HG03354 (cell line): Measurements from ENCODE around the gene FAM210A.

ENCODE experiments used
- ATAC-seq: cut with Tn5 transposase; IDR thresholded peaks from one replicate; pipeline ENCODE4 v1.9.1; 2021; ENCODE audit warnings: mild to moderate bottlenecking; ENCODE audit not compliant: unreplicated experiment, poor library complexity, severe bottlenecking

The FAM210A gene

DNA sequence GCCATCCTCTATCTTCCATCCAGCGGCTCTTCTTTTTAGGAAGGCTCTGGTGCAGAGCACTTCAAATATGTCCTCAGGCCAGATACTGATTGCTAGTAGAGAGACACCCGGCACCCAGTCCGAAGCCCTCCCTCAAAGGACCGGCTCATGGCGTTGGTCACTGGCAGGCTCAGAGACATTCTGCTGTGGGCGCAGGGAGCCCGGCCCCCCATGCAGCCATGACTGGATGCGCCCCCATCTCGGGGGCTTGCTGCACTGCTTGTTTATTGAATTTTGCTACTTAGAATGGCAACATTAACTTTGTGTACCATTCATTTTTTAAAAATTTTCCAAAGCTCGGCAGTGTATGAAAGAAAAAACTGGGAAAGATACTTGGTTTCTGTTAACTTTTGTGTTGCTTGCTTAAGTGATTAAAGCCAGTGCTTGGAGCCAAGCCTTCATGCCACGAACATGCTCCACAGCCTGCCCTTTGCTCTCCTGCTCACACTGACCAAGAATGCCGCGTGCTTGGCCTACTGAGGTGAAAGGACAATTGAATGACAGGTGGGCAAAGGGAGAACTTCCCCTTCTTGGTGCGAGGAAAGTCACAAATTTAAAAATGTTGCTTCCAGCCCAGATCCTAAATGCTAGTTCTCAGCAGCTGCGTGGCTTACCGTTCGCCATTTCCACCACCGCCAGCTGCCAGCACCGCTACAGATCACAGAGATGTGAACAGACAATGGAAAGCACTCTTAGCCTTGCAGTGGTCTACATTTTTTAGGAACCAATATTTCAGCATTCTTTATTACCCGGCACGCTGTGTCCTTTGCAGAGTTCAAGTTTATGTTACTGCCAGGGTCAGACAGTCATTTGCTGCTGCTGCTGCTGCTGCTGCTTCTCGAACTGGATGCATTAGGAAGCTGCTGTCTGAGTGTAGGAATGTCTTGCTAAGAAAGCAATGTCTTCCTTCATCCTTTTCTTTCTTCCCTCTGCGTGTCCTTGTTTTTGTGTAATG lies 76.7 kb downstream of the FAM210A start:
- no peak for ATAC-seq

DNA sequence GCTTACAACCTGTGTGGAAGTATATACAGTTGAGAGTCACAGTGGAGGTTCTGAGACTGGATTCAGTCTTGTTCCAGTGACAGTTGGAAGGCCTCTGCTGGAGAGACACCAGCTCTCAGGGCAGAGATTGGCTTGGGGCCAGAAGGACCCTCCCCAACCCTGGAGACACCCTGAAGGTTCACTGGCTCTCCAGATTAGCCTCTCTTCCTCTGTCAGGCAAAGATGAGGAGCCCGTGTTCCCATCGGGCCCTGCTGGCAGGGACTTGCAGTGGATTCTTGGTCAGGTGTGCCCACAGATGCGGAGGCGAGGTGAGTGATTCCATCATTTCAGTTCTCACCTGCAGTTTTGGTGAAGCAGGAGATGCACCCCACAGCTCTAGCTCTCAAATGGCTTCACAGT lies 78.6 kb downstream of the FAM210A start:
- ATAC-seq = no peak

DNA sequence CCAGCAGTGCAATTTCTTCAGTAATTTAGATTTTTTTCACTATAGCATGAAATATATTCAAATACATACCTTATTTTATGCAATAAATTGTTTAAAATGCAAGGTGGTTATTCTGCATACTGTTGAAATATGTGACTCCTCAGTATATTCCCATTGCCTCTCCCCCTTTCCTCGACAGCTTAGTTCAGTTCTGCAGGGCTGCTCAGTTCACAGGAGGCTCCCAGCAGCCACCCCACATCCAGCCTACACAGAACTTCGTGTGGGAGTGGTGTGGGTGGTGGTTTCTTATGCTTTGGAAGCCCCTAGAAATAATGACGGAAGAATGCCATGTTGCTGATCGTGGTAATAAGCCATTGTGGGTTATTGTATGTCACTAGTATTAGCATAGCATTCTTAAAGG lies 79.7 kb downstream of the FAM210A start:
- ATAC-seq = no peak

DNA sequence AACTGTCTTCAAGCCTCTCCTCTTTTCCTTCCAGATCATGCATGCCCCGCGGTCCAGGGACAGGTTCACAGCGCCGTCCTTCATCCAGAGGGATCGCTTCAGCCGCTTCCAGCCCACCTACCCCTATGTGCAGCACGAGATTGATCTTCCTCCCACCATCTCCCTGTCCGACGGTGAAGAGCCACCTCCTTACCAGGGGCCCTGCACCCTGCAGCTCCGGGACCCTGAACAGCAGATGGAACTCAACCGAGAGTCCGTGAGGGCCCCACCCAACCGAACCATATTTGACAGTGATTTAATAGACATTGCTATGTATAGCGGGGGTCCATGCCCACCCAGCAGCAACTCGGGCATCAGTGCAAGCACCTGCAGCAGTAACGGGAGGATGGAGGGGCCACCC lies 81.3 kb downstream of the FAM210A start:
- ATAC-seq = no peak

DNA sequence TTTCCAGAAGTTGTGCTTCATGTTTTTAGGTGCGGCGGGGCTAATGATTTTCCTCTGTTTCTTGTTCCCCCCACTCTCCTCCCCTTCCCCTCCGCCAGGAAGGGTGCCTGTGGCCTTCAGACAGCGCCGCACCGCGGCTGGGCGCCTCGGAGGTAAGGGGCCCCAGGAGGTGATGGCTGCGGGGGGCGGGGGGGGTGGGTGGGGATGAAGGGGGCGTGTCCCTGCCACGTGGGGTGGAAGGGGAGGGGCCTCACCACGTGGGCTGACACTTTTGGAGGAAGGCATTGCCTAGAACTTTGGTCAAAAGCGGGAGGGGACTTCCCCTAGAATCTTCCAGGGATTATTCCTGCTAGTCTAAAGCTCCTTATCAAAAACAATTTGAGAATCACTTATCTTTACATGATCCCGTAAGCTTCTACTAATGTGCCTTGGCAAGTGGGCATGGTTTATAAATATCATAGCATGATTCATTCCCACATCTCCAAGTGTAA lies 83.1 kb downstream of the FAM210A start:
- no peak for ATAC-seq

DNA sequence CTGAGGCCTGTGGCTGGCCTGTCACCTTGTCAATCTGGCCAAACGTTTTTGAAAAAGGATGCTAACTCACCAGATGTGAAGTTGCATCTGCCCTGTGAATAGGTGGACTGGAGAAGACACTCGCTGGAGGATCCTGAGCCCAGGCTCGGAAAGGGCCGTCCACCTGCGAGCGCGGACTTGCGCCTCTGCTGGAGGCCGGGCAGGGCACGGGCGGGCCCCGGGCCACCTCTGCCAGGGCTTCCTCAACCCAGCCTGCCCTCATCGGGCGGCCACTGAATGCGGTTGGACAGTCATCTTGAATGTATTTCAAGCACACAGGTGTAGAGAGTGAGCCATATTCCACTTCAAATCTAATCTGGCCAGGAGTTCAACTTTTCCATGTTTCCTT lies 83.9 kb downstream of the FAM210A start:
- no peak for ATAC-seq

DNA sequence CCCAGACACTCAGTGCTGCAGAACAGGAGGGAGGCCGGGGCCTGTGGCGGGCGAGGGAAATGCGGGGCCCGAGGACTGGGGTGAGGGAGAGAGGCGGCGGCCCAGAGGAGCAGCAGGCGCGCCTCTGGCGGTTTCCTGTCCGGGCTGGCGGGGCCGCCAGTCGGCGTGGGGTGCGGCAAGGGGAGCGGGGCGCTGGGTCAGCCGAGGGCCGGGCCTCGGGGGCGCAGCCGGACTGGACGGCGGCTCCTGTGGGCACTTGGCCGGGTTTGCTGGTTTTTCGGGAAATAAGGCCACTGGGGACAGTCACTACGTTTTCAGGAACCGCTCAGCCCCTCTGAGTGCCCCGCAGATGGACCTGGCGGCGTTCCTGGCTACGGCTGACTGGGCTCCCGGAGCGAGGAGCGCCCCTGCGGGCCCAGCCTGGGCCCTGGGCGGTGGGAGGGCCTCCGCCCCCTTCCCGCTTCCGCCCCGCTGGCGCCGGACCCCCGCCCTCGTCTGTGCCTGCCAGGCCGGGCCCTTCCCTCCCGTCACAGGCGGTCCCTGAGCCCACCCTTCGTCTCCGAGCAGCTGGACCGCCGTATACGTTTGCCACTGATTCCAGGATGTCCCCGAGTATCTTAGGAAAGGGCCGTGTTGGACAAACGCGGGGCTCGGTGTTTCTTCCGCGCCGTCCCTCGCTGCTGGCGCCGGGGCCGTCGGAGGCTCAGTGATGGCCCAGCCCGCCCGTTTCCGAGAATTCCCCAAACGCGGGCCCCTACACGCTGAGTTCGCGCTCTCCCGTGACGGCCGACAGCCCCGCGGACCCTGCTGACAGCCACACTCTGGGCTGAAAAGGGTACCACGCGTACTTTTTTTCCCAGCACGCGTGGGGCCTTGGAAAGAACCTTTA lies 84.6 kb downstream of the FAM210A start:
- ATAC-seq = no peak

DNA sequence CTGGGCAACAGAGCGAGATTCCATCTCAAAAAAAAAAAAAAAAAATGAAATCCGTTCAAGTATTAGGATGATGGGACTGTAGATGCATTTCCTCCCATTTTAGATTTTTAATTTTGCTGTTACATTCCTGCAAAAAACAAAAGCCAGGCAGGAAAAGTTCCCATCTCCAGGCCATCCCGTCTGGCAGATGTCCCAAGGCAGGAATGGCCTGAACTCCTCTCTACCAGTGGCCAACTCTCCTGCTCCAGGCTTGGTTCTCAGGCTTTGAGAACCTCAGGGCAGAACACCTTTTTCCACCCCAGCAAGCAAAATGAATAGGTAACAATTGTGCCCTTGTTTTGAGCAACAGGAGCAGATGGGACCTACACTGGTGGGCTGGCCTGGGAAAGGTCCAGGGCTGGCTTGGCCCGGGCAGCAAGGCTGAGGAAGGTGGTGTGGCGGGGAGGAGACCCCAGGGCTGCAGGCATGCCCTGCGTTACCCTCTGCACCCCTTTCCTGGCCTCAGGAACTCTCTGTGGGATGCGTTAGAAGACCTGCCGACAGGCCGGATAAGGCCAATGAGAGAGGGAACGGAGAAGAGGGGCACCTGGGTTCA lies 86.0 kb downstream of the FAM210A start:
- no peak for ATAC-seq

DNA sequence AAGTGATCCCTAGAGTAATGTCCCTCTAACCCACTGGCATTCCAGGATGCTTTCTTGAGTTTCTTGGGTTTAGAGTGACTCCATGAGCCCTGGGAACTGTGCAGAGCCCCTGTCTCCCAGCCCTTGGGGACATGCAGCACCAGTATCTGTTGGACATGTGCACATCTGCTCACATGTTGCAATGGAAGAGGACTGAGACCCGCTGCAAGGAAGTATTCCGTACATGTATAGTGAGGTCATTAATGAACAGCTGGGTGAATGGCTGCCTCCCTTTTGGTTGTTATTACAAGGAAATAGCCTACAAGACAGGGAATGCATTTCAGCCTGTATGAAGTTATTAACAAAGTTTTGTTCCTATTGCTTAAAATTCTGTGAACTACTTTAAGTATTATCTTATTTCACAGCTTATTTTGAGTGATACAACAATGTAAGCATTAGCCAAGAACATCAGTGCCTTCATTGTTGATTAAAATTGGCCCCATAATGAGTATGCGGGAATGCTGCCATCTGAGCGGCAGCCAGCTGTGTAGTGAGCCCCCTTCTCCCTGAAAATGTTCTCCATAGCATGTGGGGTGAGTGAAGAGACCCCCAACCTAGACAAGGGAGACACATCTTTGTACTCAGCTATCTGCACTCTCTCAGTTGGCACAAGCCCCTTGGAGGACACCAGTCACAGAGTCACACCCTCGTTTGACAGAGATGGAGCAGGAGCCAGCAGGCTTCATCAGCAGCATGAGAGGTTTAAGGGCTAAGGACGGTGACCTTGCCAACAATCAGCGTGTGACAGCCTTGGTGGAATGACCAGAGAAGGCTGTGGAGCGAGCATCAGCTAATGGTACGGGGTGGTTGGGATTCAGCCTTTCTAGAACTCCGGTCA lies 87.4 kb downstream of the FAM210A start:
- no peak for ATAC-seq

DNA sequence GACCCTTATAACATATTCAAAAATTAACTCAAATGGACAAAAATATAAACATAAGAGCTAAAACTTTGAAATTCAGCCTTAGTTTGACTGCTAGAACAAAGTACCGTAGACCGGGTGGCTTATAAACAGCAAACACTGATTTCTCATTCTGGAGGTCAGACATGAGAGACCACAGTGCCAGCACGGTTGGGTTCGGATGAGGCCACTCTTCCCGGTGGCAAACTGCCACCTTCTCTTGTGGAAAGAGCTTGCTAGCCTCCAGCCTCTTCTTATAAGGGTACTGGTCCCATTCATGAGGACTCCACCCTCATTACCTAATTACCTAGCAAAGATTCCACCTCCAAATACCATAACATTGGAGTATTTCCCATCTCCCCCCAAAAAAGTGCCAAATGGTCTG lies 91.3 kb downstream of the FAM210A start:
- ATAC-seq = no peak

DNA sequence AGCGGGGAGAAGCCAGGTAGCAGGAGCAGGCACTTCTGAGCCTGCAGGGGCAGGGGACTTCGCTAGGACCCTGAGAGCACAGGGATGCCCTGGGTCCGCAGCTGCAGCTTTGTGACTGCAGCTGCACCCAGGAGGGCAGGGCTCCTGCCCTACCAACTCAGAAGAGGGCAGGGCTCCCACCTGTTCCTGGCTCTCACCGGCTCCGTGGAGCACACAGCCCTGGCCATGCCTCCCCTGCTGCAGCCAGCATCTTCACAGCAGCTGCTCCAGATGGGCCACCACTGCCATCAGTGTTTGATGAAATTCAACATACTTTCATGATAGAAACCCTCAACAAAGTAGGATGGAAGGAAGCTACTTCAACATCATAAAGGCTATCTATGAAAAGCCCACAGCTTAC lies 92.7 kb downstream of the FAM210A start:
- ATAC-seq = no peak

DNA sequence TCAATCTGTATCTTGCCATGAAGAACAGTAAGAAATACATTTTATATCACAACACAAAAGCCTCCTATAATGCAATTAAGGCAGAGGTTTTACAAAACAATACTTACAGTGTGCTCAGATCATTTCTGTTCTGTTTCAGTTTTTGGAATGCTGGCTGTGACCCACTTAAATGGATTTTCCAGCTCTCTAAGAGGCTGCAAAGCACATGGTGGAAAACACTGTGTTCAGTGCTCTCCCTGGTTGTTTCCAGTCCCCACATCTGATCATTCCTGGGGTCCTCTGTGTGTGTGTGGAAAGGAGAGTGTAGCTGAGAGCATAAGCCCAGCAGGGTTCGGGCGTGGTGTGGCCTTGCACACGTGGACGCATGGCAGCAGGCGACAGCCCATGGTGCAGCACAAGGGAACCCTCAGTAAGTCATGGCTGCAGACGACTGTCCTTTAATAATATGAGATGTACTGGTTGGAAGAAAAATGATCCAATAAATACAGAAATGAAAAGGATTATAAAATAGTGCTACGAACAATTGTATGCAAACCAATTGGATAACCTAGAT lies 95.6 kb downstream of the FAM210A start:
- no peak for ATAC-seq

DNA sequence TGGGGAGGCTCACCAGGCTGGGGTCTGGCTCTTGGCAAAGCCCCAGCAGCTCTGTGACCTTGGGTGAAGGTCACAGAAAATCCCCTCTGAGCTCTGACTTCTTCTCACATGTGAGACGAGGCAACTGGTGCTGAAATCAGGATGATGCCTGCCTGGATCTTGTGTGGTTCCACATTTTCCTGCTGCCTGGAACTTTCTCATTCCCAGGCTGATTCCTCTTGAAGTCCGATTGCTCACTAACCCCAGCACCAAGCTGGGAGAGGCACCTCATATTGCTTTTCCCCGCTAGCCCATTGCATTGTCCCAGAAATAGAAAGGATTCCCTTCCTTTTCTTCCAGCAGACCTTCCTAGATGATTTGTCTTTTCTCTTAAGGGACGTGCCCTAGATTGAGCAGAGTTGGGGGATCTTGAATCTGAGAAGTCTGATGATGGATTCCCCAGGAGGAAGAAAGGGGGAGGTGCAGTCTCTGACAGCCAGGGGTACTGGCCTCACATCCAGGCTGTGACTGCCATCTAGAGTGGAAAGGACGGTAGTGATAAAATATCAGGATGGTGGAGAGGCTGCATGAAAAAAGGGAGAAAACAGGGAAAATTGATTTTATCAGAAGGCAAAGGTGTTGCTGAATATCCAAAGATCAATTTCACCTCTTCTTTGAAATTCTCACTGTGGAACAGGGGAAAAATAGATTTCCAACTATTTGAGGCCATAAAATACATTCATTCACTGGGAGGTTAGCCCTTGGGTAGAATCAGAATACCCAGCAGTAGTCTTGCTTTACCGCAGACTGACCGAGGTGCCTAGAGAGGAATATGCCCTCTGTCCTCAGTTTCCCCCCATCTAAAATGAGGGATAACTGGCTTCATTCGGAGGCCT lies 96.3 kb downstream of the FAM210A start:
- ATAC-seq = peak; percentile 89

DNA sequence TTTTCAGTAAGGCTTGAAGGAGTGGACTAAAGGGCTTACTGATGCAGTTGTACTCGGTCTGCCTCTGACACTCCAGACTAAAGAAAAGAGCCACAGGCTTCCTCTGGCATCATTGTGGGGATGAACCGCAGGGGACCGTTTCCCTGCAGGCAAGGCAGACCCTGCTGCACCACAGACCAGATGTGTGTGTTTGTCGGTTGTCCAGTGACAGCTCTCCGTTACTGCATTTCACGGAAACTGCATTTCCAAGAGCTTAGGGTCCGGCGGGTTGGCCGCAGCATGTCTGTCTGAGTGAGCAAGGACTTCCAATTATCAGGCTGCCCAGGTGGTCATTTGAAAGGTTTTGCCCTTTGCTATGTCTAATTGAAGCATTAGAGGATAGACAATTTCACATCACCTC lies 98.1 kb downstream of the FAM210A start:
- ATAC-seq = no peak

DNA sequence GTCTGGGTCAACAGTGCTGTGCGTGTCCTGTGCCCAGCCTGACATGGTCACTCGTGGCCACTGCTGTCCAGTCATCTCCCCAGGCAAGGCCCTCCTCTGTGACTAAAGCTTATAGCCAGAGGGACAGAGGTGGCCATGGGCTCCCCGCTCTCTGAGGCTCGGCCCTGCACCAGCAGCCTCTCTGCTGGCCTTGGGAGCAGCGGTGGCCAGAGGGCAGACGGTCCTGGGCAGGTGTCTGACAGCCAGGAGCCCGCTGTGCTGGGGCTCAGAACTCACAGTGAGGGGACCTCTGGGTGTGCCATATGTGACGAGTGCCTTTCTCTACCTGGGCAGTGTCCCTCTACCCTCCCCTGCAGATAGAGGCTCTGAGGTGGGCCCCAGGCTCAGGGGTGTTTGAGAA lies 98.7 kb downstream of the FAM210A start:
- no peak for ATAC-seq

DNA sequence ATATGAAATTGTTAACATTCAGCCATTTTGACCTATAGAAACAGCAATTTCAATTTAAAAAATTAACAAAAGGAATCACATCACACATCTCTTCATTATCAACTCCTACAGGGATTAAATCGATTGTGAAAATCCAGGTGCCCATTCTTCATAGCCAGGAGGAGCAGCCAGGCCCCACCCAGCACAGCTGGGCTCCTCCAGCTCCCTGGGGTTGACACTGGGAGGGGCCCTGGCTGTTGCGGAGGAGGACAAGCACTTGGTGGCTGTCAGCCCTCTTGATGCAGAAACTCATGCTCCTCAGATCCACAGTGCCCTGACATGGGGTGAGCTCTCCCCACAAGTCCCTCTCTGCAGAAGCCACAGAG lies 99.8 kb downstream of the FAM210A start:
- ATAC-seq = no peak

DNA sequence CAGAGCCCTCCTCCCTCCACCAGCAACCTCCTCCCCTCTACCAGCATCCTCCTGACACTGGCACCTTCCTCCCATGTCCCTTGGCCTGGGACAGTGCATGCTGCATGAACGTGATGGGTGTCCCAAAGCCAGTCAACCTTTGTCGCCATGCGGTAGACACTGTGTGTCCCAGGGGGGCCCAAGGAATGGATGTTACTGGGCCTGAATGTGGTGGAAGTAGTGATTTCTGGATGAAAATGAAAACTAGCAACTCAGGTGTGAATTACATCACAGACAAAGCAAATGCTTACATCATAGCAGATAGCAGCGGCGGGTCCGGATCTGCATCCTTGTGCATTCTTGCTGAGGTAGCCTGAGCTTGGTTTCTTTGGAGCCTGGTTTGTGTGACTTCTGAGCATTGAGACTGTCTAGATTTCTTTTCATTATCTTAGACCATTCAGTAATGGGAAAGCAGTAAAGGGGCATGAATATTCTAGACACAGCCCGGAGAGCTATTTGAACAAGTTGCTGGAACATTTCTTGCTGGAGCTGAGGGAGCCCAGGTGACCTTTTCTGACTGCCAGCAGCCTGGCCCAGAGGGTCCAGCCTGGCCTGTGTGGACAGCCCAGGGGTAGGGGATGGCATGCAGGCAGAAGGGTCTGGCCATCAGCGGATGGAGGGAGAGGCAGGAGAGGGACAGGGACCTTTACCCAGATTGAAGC lies 100.4 kb downstream of the FAM210A start:
- no peak for ATAC-seq

DNA sequence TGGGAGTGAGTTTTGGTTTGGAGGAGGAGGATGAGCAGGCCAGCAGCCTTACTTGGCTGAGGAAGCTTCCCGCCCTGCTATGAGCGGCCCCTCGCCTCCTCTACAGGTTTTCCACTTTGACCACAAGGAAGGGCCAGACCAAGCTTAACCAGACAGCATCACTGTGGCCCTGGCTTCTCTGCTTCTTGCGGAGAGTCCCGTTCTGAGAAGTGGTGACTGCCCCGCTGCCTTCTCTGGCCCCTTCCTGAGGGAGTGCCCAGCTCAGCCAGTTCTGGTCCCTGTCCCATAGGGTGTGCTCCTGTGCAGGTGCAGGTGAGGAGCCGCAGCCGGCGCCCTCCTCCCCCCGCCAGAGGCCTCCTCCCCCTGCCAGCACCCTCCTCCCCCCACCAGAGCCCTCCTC lies 101.0 kb downstream of the FAM210A start:
- no peak for ATAC-seq
